Glutamatergic neuron (in vitro differentiated cells): ENCODE data around the gene ATG9B. TPM values are rescaled to one million over a fixed set of nuclear protein-coding genes. Genes with fewer than 3 reads are reported as not detected.

Source experiments
- DNase-seq: peaks from one replicate; pipeline ENCODE4 v3.0.0; 2022
- H3K27ac Mint-ChIP-seq: one replicate; pipeline ENCODE4 v1.8.0; 2020; ENCODE audit warnings: mild to moderate bottlenecking, mixed read lengths, inconsistent platforms; ENCODE audit not compliant: unreplicated experiment
- H3K27me3 Mint-ChIP-seq: one replicate; pipeline ENCODE4 v1.8.0; 2020; ENCODE audit warnings: mild to moderate bottlenecking, moderate library complexity, mixed read lengths, inconsistent platforms; ENCODE audit not compliant: unreplicated experiment
- H3K36me3 Mint-ChIP-seq: one replicate; pipeline ENCODE4 v1.8.0; 2020; ENCODE audit warnings: mild to moderate bottlenecking, mixed read lengths, inconsistent platforms; ENCODE audit not compliant: unreplicated experiment
- H3K4me1 Mint-ChIP-seq: one replicate; pipeline ENCODE4 v1.8.0; 2020; ENCODE audit warnings: mild to moderate bottlenecking, low read depth, mixed read lengths, inconsistent platforms; ENCODE audit not compliant: unreplicated experiment
- H3K4me3 Mint-ChIP-seq: one replicate; pipeline ENCODE4 v1.8.0; 2020; ENCODE audit warnings: mild to moderate bottlenecking, mixed read lengths, inconsistent platforms; ENCODE audit not compliant: unreplicated experiment
- H3K9me3 Mint-ChIP-seq: one replicate; pipeline ENCODE4 v1.8.0; 2020; ENCODE audit warnings: mild to moderate bottlenecking, moderate library complexity, mixed read lengths, inconsistent platforms; ENCODE audit not compliant: unreplicated experiment
- total RNA-seq: library from RNA; stranded (reverse); fragmentation: NEBNext Ultra II Directional; extraction: Animal tissue kit (Norgen Biotek cat#: 25700); gene quantifications from one replicate; pipeline ENCODE4 v1.2.1, GENCODE V29; 2021; ENCODE audit not compliant: unreplicated experiment
- TF ChIP-seq, protein P1 (sequence below): fragments of 200-600 bp; sonication (generic); IDR thresholded peaks from one replicate; pipeline ENCODE4 v1.5.0; 2021; ENCODE audit not compliant: partially characterized antibody, unreplicated experiment

Gene ATG9B
- total RNA-seq, 1 donor from 2014 or later = 9.4 TPM

DNA sequence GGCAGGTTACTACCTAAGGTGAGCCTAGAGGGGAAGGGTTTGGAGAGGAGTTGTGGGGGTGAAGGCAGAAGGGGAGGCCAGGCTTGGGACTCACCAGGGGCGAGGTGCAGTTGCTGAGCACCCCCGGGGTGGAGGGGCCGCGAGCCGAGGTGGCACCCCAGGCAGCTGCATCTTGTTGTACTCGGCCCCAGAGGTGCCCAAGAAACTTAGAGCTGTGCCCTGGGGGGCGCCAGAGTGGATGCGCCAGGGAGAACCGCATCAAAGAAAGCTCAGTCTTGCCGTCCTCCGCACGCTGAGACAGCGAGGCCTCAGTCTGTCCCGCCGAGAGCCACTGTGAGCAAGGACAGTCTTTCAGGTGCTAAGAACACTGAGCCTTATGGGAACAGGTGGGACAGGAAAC, 7.4 kb downstream of the ATG9B start:
- Mint-ChIP-seq H3K9me3 (peaks cover 28% of the 10 kb centered on the region), H3K4me3 (peak overlapping the region; percentile 86), H3K4me1 (peaks cover 33% of the 10 kb centered on the region), H3K27me3 (peaks cover 29% of the 10 kb centered on the region), H3K27ac (peak overlapping the region; percentile 80), H3K36me3 (no peaks in the 10 kb centered on the region)
- TF ChIP-seq, protein P1, sequence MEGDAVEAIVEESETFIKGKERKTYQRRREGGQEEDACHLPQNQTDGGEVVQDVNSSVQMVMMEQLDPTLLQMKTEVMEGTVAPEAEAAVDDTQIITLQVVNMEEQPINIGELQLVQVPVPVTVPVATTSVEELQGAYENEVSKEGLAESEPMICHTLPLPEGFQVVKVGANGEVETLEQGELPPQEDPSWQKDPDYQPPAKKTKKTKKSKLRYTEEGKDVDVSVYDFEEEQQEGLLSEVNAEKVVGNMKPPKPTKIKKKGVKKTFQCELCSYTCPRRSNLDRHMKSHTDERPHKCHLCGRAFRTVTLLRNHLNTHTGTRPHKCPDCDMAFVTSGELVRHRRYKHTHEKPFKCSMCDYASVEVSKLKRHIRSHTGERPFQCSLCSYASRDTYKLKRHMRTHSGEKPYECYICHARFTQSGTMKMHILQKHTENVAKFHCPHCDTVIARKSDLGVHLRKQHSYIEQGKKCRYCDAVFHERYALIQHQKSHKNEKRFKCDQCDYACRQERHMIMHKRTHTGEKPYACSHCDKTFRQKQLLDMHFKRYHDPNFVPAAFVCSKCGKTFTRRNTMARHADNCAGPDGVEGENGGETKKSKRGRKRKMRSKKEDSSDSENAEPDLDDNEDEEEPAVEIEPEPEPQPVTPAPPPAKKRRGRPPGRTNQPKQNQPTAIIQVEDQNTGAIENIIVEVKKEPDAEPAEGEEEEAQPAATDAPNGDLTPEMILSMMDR = no peak
- no peak for DNase-seq

DNA sequence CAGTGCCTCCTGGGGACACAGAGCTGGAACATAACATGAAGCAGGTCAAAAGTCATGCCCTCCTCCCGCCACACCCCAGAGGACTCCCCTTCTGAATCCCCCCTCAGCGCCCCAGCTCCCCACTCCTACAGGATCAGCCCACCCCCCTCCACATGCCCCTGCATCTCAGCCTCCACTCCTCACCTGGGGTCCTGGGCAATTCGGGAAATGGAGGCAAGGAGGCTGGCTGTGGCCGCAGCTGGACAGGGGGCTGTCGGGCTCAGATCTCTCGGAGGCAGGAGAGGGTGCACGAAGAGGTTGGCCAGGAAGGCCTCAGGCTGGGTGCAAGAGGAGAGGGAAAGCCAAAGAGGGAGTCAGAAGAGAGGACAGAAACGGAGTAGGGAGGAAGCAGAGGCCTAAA, 7.8 kb downstream of the ATG9B start:
- Mint-ChIP-seq H3K9me3 (peaks cover 28% of the 10 kb centered on the region), H3K4me1 (peaks cover 33% of the 10 kb centered on the region), H3K27me3 (peaks cover 32% of the 10 kb centered on the region), H3K4me3 (no peak overlapping the region), H3K36me3 (no peaks in the 10 kb centered on the region), H3K27ac (no peak overlapping the region)
- TF ChIP-seq, protein P1 = no peak
- no peak for DNase-seq

DNA sequence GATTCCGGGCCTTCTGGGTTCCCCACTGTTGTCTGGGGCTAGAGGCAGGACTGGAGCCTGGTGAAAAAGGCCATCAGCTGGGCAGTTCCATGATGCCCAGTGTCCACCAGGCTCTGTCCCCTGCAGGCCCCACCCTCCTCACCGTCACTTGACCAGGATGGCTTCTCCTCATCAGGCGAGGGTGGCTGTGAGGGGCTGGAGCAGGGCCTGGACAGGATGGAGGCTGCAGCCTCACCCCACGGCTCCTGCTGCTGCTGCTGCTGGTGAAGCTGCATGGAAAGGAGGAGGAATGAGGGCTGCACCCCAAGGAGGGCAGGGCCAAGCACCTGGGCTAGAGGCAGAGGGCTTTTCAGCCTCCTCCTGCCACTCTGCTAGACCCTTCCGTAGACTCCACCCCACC, 8.3 kb downstream of the ATG9B start:
- H3K4me1 Mint-ChIP-seq = peaks cover 31% of the 10 kb centered on the region

GRCh38 chr7:151014950-151015349, 9.3 kb downstream of the ATG9B start:
- DNase-seq = no peak
- Mint-ChIP-seq H3K27me3 (peaks cover 25% of the 10 kb centered on the region), H3K4me3 (peak overlapping the region; percentile 44), H3K9me3 (peaks cover 21% of the 10 kb centered on the region), H3K36me3 (no peaks in the 10 kb centered on the region), H3K4me1 (peaks cover 20% of the 10 kb centered on the region), H3K27ac (no peak overlapping the region)
- TF ChIP-seq, protein P1 = no peak

More for the DNA sequence above, 8.3 kb downstream of the ATG9B start:
- peaks cover 32% of the 10 kb centered on the region for H3K27me3 Mint-ChIP-seq
- TF ChIP-seq, protein P1 = no peak
- no peaks in the 10 kb centered on the region for H3K36me3 Mint-ChIP-seq
- peaks cover 27% of the 10 kb centered on the region for H3K9me3 Mint-ChIP-seq
- DNase-seq = no peak
- no peak overlapping the region for H3K27ac Mint-ChIP-seq
- no peak overlapping the region for H3K4me3 Mint-ChIP-seq

GRCh38 chr7:151013733-151014497, 10.4 kb downstream of the ATG9B start:
- H3K4me1 Mint-ChIP-seq = peaks cover 15% of the 10 kb centered on the region
- H3K36me3 Mint-ChIP-seq = no peaks in the 10 kb centered on the region
- TF ChIP-seq, protein P1 = no peak
- H3K4me3 Mint-ChIP-seq = peak overlapping the region; percentile 84
- H3K27ac Mint-ChIP-seq = no peak overlapping the region
- H3K9me3 Mint-ChIP-seq = peaks cover 15% of the 10 kb centered on the region
- peaks cover 20% of the 10 kb centered on the region for H3K27me3 Mint-ChIP-seq
- peak; percentile 96 for DNase-seq
